Measurements from ENCODE around the gene FOXL3.
"Not testable (repeated sequence)": the region's sequence is repeated elsewhere in the genome, so short reads cannot be mapped to it uniquely, and the experiment has no call there.

The FOXL3 gene

GRCh38 chr7:289756-290553, at the start of gene FOXL3:
Gene FOXL3, plus strand, starts transcription at chr7:290170. Its CDS starts 0 bp downstream, at chr7:290170.
- no peak for DNase-seq (ENCODE audit: low spot score)

GRCh38 chr7:240887-241421, 49.0 kb upstream of the FOXL3 start:
- DNase-seq (ENCODE audit: low spot score) = no peak

- DNase-seq (ENCODE audit: low spot score) = no peak
Observed at GRCh38 chr7:241513-241912, 48.5 kb upstream of the FOXL3 start.

DNA sequence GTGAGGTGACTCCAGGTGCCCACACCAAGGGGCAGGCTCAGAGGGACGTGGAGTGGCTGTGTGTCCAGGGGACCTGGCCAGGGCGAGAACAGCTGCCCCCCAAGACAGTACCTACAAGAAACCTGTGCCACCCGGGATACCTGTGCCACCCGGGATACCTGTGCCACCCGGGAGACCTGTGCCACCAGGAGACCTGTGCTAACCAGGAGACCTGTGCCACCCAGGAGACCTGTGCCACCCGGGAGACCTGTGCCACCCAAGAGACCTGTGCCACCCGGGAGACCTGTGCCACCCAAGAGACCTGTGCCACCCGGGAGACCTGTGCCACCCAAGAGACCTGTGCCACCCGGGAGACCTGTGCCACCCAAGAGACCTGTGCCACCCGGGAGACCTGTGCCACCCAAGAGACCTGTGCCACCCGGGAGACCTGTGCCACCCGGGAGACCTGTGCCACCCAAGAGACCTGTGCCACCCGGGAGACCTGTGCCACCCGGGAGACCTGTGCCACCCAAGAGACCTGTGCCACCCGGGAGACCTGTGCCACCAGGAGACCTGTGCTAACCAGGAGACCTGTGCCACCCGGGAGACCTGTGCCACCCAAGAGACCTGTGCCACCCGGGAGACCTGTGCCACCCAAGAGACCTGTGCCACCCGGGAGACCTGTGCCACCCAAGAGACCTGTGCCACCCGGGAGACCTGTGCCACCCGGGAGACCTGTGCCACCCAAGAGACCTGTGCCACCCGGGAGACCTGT, 47.0 kb upstream of the FOXL3 start:
- DNase-seq (ENCODE audit: low spot score) = not testable (repeated sequence)

DNA sequence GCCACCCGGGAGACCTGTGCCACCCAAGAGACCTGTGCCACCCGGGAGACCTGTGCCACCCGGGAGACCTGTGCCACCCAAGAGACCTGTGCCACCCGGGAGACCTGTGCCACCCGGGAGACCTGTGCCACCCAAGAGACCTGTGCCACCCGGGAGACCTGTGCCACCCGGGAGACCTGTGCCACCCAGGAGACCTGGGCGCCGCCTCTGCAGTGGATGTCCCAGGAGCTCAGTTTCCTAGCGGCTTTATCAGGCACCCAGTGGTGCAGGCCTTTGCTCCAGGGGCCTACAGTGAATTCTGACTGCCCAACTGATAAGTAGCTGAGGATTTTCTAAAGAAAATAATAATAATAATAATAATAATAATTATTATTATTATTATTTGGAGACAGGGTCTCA, 46.4 kb upstream of the FOXL3 start:
- DNase-seq (ENCODE audit: low spot score) = not testable (repeated sequence)

GRCh38 chr7:244974-245373, 45.0 kb upstream of the FOXL3 start:
- DNase-seq (ENCODE audit: low spot score) = no peak

DNA sequence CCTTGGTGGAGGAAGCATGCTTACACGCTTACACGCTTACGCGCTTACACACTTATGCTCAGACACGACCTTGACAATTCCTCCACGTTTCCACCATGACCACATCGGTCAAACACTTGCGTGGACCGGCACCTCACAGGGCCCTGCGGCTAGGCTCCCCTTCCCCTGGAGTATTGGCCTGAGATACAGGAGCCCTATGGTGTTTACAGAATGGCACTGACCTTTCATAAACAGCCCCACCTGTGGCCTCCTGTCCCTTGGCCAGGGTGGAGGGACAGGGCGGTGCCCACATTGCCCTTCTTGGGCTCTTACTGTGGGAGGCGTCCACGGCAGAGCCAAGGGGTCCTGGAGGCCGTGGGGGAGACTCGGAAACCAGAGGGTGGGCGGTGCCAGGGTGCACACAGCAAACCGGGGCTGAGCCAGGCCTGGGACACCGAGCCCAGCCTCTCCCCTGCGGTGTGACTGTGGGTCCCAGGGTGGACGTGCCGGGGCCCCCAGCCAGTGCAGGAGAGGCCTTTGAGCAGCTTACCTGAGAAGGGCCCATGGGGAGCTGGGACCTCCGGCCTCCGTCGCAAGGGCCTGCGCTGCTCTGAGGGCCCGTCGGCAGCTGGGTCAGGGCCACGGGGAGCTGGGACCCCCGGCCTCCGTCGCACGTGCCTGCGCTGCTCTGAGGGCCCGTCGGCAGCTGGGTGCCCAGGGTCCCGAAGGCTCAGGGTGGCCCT, 44.2 kb upstream of the FOXL3 start:
- no peak for DNase-seq (ENCODE audit: low spot score)

DNA sequence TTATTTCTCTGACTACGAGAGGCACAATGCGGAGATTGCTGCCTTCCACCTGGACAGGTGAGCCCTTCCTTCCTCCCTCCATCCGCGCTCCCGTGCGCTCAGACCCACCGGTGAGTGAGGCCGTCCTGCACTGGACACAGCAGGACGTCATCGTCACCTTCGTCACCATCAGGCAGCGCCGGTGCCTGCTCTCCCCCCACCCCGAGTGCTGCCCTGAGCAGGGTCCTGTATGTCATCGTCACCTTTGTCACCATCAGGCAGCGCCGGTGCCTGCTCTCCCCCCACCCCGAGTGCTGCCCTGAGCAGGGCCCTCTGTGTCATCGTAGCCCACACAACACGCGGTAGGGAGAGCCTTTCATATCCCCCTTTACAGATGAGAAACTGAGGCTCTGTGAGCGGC, 43.5 kb upstream of the FOXL3 start:
- DNase-seq (ENCODE audit: low spot score) = no peak

- DNase-seq (ENCODE audit: low spot score) = no peak
Observed at GRCh38 chr7:247181-247580, 42.8 kb upstream of the FOXL3 start.

GRCh38 chr7:247636-248035, 42.3 kb upstream of the FOXL3 start:
- no peak for DNase-seq (ENCODE audit: low spot score)

DNA sequence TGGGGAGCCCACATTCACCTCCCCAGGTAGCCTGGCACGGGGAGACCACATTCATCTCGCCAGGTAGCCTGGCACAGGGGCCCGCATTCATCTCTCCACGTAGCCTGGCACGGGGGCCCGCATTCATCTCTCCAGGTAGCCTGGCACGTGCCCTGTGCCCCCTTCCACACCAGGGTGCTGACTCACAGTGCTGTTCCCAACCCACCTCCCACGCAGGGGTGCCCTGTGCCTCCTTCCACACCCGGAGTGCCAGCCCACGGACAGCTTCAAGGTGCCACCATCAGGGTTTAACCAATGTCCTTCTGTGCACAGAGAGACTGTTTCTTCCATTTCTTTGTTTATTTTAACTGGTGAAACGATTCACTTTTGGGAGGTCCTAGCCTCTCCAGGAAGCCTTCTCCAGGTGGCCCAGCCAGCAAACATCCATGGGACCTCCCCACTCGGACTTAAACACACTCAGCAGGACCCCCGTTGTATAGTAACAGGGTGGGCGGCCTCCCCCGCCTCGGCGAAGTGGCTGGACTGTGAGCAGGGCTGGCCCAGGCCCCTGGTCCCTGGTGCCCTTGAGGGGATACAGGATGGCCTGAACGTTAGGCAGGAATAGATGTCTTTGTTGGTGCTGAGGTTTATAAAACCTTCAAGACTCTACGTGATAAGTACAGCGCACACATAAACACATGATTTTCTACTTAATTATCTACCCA, 41.1 kb upstream of the FOXL3 start:
- DNase-seq (ENCODE audit: low spot score) = no peak

GRCh38 chr7:249989-250388, 40.0 kb upstream of the FOXL3 start:
- no peak for DNase-seq (ENCODE audit: low spot score)

GRCh38 chr7:250523-250922, 39.4 kb upstream of the FOXL3 start:
- DNase-seq (ENCODE audit: low spot score) = no peak

DNA sequence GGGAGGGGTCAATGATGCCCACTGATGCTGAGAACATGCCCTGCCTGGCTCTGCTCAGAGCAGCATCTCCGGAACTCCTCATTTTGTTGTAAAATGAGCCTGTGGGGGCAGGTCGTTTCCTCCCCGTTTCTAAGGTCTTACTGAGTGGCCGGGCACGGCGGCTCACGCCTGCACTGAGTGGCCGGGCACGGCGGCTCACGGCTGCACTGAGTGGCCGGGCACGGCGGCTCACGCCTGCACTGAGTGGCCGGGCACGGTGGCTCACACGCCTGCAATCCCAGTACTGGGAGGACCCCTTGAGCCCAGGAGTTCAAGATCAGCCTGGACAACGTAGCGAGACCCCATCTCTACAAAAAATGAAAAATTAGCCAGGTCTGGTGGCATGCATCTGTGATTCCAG, 39.0 kb upstream of the FOXL3 start:
- no peak for DNase-seq (ENCODE audit: low spot score)

GRCh38 chr7:251446-252175, 38.4 kb upstream of the FOXL3 start:
- DNase-seq (ENCODE audit: low spot score) = no peak

DNA sequence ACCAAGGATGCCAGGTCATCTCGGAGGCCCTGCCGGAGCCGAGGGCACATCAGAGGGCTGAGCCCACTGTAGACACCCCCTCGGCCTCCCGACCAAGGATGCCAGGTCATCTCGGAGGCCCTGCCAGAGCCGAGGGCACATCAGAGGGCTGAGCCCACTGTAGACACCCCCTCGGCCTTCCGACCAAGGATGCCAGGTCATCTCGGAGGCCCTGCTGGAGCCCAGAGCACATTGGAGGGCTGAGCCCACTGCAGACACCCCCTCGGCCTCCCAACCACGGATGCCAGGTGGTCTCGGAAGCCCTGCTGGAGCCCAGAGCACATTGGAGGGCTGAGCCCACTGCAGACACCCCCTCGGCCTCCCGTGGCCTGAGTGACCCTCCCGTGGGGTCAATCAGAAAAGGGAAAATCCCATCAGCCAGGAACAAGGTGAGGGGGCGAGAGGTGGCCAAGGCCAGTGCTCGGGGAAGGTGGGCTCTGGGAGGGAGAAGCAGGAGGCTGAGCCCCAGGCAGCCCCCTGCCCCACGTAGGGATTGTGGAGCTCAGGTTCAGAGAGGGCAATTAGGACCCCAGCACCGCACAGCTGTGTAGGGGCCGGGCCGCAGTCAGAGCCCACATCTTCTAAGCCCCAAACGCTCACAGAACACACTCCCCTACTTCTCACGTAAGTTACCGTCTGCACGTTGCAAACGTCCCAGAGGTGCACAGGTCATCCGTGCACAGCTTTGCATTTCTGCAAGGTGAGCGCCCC, 37.6 kb upstream of the FOXL3 start:
- no peak for DNase-seq (ENCODE audit: low spot score)

- no peak for DNase-seq (ENCODE audit: low spot score)
Observed at GRCh38 chr7:252981-253380, 37.0 kb upstream of the FOXL3 start.

DNA sequence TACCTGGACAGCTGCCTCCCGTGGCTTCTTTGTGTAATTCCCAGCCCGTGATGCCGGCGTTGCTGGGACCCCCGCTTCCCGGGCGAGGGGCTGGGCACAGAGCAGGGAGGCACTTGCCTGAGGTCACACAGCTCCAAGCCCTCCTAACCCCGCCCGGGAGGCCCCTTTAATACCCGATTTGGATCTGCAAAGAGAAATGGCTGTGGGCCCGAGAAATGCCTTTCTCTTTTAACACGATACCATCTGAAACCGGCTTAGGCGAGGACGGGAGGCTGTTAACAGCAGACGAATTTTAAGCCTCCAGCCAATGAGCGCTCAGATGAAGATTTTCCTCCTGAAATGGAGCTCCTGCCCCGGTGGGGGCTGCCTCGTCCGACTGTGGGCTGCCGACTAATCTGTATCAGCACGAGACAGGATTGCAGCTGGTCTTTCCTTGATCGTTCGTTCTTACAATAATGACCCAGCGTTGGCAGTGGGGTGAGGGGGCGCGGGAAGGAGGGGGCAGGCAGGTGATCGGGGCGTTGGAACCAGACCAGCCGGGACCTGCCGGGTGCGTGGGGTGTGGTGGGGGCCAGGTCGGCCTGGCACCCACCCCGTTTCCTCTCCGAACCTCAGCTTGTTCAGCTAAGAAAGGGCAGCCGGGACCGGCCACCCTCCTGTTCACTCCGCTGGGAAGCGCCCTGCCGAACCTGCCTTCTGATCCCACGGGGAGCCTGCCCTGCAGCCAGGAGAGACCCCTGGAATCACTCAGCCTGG, 36.2 kb upstream of the FOXL3 start:
- DNase-seq (ENCODE audit: low spot score) = no peak

- no peak for DNase-seq (ENCODE audit: low spot score)
Observed at GRCh38 chr7:254337-255037, 35.5 kb upstream of the FOXL3 start.
